Fibroblast of skin of back (primary cell): ENCODE data around the gene RFT1.
"Not testable (repeated sequence)": the region's sequence is repeated elsewhere in the genome, so short reads cannot be mapped to it uniquely, and the experiment has no call there.

Experiments used
- DNase-seq: peaks from one replicate; pipeline ENCODE4 v3.0.0-alpha.2; 2013

Gene RFT1

GRCh38 chr3:53162672-53163443, 32.6 kb upstream of the RFT1 start:
- no peak for DNase-seq

- peak; percentile 23 for DNase-seq
Measured at GRCh38 chr3:53161820-53162671, 31.8 kb upstream of the RFT1 start.

- DNase-seq = peak; percentile 8
Measured at GRCh38 chr3:53161450-53161819, 31.2 kb upstream of the RFT1 start.

GRCh38 chr3:53160660-53161449, 30.6 kb upstream of the RFT1 start, which contains the start of gene PRKCD:
Gene PRKCD (plus strand): TSS chr3:53161209. CDS start chr3:53178423, 17,214 bp downstream.
- peak; percentile 74 for DNase-seq

DNA sequence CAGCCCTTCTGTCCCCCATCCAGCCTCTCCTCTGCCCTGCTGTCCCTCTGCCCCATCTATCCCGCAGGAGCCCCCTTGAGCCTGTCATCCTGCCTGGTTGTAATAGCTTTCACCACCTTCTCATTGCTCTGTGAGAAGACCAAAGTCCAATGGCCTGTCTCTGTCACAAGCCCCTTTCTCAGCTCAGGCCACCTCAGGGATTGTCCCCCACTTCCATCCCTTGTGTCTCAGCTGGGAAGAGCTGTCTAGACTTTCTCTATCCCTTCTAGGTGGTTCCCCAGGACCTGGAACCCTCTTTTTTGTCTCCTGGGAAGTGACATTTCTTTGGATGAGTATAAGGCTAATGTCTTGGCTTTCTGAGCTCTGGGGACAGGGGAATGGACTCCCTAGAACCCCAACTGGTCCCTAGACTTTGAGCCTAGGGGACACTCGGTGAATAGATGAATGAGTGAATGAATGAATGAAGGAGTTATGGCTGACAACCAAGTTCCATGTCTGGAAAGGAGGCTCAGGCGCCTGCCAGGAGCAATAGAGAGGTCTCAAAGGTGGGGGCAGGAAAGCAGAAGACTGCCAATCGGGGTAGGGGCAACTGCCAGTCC, 29.9 kb upstream of the RFT1 start:
- no peak for DNase-seq

DNA sequence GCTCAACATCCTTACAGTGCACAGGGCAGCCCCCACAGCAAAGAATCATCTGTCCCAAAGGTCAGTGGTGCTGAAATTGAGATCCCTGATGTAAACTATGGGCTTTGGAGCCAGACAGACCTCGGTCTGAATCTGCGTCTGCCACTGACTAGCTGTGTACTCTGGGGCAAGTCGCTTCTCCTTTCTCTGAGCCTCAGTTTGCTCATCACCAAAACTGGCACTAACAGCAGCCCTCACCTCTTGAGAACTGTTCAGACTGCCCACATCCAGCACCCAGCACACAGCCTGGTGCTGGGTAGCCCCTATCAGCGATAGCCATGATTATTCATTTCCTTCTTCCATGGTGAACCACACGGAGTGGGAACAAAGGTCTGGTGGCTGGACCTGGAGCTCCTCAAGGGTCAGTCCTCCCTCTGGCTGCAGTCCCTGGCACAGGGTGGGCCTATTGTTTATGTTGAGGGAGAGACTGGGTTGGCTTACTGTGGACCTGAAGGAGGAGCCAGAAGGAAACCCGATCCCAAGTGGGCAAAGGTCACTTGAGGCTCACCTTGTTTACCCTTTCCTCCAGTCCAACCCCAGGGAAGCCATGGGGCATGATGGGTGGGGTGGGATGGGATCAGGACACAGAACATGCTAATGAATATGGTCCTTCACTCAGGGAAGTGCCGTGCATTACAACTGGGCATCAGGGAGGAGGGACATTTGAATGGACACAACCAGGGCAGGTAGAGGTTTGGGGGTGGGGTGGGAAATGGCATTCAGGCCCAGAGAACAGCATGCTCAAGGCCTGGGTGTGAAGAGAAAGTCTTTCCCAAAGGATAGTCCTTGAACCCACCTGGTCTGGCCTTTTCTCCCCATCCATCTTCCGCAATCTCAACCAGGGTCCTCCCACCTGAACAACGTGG, 29.2 kb upstream of the RFT1 start:
- DNase-seq = no peak

GRCh38 chr3:53158765-53159155, 28.5 kb upstream of the RFT1 start:
- no peak for DNase-seq

- DNase-seq = no peak
Measured at GRCh38 chr3:53157974-53158580, 27.8 kb upstream of the RFT1 start.

DNA sequence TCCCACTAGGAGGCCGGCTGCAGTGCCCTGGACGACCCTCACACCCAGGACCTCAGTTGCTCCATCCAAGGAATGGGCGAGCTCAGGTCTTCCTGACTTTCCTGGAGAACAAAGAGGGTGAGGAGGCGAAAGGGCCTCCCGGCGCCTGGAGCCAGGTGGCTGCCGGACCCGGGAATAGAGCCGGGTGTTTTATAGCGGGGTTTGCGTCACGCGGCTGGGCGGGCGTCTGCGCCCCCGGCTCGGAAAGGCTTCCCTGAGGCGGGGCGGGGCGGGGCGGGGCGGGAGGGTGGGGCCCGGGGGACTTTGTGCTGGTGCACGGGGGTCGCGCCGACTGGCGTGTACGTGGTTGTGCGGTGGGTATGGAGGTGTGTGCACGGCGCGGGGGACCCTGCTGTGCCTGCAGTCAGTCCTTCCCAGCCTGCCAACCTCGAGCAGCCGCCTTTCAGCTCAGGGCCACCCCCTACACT, 26.2 kb upstream of the RFT1 start:
- DNase-seq = no peak

DNA sequence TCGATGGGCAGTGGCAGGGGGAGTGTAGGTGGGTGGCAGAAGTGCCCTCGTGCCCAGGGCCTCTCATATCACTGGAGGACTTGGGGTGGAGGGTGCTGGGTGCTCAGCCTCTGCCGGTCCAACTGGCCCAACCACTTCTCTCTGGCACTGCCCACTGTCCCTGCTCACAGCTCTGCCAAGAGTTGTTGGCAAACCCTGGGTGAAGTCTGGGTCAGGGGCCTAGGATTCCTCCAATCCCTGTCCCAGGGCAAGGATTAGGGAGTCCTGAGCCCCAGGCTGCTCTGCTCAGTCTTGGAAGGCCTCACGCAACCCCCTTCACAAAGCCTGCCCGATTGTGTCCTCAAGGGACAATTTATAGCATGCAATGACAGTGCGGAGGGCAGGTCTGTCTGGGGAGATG, 25.5 kb upstream of the RFT1 start:
- no peak for DNase-seq

GRCh38 chr3:53154881-53155285, 24.6 kb upstream of the RFT1 start:
- DNase-seq = no peak

- no peak for DNase-seq
Measured at GRCh38 chr3:53153980-53154379, 23.7 kb upstream of the RFT1 start.

DNA sequence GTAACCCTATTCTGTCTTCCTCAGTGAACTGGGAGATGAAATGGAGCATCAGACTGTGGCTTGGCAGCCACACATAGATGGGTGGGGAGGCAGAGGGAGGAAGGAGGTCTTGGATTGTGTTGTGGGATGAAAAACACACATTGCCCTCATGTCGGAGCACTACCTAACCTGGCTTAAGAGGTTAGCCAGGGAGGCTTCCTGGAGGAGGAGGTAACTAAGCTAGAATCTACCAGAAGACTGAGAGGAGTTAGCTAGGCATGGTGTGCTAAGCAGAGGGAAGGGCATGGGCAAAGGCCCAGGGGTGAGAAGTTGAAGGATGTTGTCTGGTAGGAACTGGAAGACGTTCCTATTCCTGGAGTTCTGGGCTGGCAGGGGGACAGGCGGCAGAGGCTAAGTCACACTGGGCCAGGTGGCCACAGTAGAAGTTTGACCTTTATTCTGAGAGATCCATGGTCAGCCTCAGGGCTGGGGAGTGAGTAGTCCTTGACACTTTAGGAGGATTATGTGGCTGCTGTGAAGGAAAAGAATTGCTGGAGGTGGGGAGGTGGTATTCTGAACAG, 23.1 kb upstream of the RFT1 start:
- no peak for DNase-seq

DNA sequence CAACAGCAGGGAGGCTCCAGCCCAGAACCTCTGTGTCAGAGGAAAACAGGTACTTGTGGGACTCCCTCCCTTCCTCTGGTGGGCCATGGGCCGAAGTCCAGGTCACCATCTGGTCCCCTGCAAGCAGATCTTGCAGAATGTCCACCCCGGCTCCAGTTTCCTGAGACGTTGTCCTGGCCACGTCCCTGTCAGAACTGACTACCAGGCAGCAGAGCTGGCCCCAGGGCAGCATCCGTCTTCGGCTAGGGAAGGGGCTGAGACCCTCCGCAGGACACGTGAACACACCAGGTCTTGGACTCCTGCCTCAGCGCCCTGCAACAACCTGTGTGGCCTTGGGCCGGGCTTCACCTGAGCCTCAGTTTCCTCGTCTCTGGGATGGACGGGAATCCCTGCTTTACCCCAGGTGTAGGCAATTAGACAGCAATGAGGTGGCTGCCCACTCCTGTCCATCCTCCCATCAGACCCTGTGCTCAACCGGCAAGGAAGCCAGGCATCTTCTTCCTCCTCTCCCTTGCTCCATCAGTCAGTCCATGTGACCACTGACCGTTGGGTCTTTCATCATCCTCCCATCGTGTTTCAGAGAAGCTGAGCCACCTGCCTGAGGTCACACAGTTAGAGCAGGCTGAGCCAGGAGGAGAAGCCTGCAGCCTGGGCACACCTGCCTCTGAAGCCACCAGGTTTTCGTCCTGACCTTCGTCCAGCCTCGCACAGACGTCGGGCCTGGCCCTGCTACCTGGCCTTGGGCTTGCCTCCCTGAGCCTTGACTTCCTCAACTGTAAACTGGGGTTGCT, 21.8 kb upstream of the RFT1 start:
- DNase-seq = no peak

- DNase-seq = no peak
Measured at GRCh38 chr3:53151465-53151864, 21.2 kb upstream of the RFT1 start.

GRCh38 chr3:53151086-53151438, 20.8 kb upstream of the RFT1 start:
- DNase-seq = not testable (repeated sequence)

DNA sequence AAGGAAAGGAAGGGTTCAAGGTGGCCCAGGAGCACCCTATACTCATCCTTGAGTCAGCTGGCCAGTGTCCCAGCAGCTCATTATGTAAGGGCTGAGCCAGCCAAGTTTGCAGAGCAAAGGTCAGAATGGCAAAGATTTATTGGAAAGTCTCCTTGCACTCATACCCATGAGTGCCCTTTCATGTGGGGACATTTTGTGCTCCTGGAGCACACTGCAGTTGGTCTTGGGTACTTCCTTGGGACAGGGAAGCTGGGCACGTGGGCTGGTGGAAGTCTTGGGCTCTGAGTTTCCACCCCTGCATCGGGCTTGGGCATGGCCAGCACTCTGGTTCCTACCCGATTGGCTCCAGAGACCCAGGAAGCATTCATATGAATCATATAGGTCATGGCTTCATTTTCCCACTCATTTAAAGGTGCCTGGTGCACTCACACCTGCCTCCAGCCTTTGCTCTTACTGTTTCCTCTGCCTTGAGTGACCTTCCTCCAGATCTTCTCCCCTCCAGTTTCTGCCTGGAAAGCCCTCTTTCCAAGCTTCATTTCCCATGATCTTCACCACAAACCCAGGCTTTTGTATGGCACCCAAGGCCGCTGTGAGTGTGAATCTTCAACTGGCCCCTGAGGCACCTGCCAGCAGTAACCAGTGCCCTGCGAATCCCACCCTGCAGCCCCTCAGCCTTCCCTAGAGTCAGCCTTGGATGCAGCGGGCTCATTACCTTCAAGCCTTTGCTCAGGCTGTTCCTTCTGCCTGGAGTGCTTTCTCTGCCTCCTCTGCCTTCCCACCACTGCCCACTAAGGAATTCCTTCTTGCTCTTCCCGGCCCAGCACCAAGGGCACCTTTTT, 20.2 kb upstream of the RFT1 start:
- no peak for DNase-seq

DNA sequence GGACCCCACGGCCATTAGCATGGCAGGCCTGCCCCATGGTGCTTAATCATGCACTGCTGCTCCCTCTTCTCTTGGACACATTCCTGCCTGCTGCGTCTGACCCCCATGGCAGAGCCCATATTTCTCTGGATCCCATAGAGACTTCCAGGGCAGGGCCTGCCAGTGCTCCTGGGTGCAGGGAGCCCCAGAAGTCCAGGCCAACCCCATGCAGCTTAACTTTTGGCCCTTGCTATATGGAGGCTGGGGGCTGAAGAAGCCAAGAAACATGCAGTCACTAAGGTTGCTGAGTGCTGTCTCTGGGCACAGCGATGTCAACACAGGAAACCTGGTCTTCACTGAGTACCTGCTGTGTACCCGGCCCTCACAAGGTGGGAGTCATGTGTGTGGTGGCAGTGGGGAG, 19.5 kb upstream of the RFT1 start:
- DNase-seq = no peak
